Measurements from ENCODE around the gene CHL1.

Gene CHL1

DNA sequence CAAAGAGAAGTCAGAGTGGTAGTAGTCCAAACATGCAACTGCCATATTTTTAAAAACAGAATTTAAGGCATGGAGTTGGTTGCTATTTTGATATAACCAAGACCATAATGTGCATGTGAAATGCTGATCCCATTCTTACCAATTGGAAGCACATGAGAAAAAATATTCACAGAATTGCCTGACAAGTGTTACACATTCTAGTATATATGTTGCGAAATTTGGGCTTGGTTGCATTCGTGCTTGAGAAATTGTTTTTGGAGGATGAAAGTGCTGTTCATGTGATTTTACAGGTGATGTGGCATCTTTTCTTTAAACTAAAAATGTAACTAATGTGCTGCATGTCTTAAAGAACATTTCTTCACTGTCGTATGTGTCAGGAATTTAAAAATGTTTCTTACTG is 199.7 kb downstream of the CHL1 start:
- Histone ChIP-seq H3K36me3 (ENCODE audit: insufficient read depth, low read length) (no peaks in the 10 kb centered on the region), H3K9me3 (ENCODE audit: control insufficient read depth, insufficient read depth, low read length) (no peaks in the 10 kb centered on the region), H3K9ac (ENCODE audit: low read depth, low read length) (no peak overlapping the region), H3K4me1 (ENCODE audit: insufficient read depth, low read length) (no peaks in the 10 kb centered on the region)

DNA sequence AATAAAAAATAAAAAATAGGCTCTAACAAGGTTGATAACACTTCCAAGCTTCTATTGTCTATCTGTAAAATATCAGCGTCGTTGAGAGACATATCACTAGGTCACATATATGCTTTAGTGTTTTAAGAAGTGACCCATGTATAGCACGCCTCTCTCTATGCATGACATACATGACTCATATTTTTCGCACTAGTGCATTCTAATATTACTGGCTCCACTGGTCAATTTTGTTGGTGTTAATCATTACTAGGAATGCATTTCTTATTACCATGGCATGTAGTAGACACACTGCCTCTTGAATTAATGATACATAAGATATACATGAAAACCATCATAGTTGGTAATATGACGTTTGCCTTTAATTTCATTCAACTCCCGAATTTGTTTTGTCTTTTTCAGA is 203.1 kb downstream of the CHL1 start:
- no peaks in the 10 kb centered on the region for H3K36me3 ChIP-seq (ENCODE audit: insufficient read depth, low read length)
- H3K9me3 ChIP-seq (ENCODE audit: control insufficient read depth, insufficient read depth, low read length), result no peaks in the 10 kb centered on the region
- H3K4me1 ChIP-seq (ENCODE audit: insufficient read depth, low read length), result no peaks in the 10 kb centered on the region
- no peak overlapping the region for H3K9ac ChIP-seq (ENCODE audit: low read depth, low read length)

DNA sequence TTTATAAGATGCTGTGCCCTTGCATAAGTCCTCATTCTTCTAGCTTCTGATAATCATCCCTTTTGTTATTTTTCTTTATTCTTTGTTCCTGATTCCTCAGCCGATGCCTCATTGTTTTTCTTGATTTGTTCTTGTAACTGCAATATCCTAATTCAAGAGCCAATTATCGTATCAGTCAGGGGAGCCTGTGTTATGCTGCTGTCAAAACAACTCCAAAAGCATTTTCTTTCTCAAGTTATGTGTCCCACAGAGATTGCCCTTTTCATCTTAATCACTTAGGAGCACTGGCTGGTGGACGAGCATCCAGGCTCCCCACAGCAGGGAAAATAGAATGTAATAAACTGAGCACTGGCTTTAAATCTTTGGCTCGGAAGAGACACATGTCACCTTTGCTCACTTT is 207.3 kb downstream of the CHL1 start:
- no peaks in the 10 kb centered on the region for H3K9me3 ChIP-seq (ENCODE audit: control insufficient read depth, insufficient read depth, low read length)
- no peaks in the 10 kb centered on the region for H3K4me1 ChIP-seq (ENCODE audit: insufficient read depth, low read length)
- no peak overlapping the region for H3K9ac ChIP-seq (ENCODE audit: low read depth, low read length)
- H3K36me3 ChIP-seq (ENCODE audit: insufficient read depth, low read length), result no peaks in the 10 kb centered on the region

GRCh38 chr3:409011-409410 is 212.4 kb downstream of the CHL1 start:
- Histone ChIP-seq H3K36me3 (ENCODE audit: insufficient read depth, low read length) (no peaks in the 10 kb centered on the region), H3K9me3 (ENCODE audit: control insufficient read depth, insufficient read depth, low read length) (no peaks in the 10 kb centered on the region)

DNA sequence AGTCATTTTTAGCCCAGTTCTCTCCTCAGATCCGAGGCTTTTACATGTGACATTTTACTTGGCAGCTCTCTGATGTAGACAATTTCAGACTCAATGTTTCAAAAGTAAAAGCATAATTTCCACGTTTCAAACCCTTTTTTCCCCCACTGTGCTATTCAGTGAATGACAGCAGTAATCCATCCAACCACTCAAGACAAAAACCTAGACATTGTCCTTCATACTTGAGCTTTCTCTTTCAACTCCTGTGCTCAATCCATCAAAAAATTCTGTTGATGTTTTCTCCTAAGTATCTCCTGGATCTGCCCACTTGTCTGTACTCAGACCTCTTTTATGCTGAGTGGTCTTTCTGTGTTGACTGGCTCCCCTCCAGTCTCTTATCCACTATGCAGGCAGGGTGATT is 214.7 kb downstream of the CHL1 start:
- Histone ChIP-seq H3K9me3 (ENCODE audit: control insufficient read depth, insufficient read depth, low read length) (no peaks in the 10 kb centered on the region), H3K4me1 (ENCODE audit: insufficient read depth, low read length) (no peaks in the 10 kb centered on the region), H3K36me3 (ENCODE audit: insufficient read depth, low read length) (no peaks in the 10 kb centered on the region), H3K9ac (ENCODE audit: low read depth, low read length) (no peak overlapping the region)

More at GRCh38 chr3:409011-409410, 212.4 kb downstream of the CHL1 start:
- Histone ChIP-seq H3K9ac (ENCODE audit: low read depth, low read length) (no peak overlapping the region), H3K4me1 (ENCODE audit: insufficient read depth, low read length) (no peaks in the 10 kb centered on the region)

DNA sequence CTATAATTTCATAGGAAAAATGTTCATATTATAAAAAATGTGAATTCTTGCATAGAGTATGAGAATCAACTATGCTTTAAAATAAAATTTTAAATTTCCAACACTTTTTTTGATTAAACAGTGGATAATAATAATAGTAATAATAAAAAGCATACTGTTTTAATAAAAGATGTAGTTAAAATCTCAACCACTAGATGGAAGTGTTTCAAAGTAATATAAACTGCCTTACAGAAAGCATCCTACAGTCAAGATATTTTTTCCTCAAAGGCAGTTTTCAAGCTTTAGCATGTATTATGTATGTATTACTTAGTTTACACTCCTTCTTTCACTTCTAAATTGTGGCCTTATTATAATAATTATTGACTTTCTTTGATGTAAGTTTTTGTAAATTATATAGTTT is 217.5 kb downstream of the CHL1 start:
- H3K36me3 ChIP-seq (ENCODE audit: insufficient read depth, low read length), result no peaks in the 10 kb centered on the region

DNA sequence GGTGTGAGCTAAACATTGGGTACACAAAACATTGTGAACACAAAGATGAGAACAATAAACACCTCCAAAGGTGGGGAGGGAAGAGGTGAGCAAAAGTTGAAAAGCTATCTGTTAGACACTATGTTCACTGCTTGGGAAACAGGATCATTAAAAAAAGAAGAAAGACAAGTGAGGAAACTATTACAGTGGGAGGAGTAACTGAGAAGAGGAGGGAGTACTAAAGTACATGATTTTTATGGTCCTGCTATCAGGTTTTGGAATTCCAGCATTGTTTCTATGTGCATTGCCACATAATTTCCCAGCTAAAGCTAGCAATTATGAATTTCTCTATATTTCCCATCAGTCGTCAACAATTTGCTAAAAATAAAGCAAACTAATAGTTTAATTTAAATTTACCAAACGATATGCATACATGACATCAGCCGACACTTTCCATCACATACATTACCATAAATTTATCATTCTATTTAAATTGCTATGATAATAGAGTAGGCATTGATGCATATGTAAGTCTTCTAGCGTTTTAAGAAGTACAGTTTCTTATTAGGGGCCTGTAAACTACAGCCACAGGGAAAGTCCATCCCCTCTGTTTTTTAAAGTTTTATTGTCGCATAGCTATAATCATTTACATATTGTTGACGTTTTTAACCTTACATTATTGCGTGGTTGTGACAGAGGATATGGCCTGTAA is 221.8 kb downstream of the CHL1 start:
- H3K4me1 ChIP-seq (ENCODE audit: insufficient read depth, low read length), result no peaks in the 10 kb centered on the region
- H3K9me3 ChIP-seq (ENCODE audit: control insufficient read depth, insufficient read depth, low read length), result no peaks in the 10 kb centered on the region
- no peak overlapping the region for H3K9ac ChIP-seq (ENCODE audit: low read depth, low read length)
- no peaks in the 10 kb centered on the region for H3K36me3 ChIP-seq (ENCODE audit: insufficient read depth, low read length)

More for the DNA sequence above, 217.5 kb downstream of the CHL1 start:
- H3K9ac ChIP-seq (ENCODE audit: low read depth, low read length), result no peak overlapping the region
- no peaks in the 10 kb centered on the region for H3K4me1 ChIP-seq (ENCODE audit: insufficient read depth, low read length)
- no peaks in the 10 kb centered on the region for H3K9me3 ChIP-seq (ENCODE audit: control insufficient read depth, insufficient read depth, low read length)

- no peak overlapping the region for H3K9ac ChIP-seq (ENCODE audit: low read depth, low read length)
- H3K36me3 ChIP-seq (ENCODE audit: insufficient read depth, low read length), result no peaks in the 10 kb centered on the region
- H3K4me1 ChIP-seq (ENCODE audit: insufficient read depth, low read length), result no peaks in the 10 kb centered on the region
- H3K9me3 ChIP-seq (ENCODE audit: control insufficient read depth, insufficient read depth, low read length), result no peaks in the 10 kb centered on the region
Measured at GRCh38 chr3:420584-420983, 224.0 kb downstream of the CHL1 start.

DNA sequence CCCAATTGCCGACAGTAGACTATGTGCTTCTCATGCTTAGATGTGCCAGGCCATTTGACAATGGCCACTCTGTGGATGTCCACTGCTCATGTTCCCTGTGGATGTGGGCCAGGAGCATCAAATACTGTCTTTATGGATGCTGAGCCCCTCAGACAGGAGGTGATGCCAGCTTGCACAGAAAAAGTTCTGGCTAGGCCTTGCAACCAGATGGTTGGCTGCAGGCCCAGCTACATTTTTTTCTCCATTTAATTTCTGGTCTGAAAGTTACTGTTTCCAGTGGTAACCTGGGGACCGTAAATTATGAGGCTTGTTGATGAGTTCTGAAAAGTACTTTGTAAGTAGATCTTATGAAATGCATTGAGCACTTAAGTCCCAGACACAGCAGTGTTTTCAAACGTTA is 228.5 kb downstream of the CHL1 start:
- Histone ChIP-seq H3K9ac (ENCODE audit: low read depth, low read length) (no peak overlapping the region), H3K36me3 (ENCODE audit: insufficient read depth, low read length) (no peaks in the 10 kb centered on the region)

GRCh38 chr3:426072-426471 is 229.5 kb downstream of the CHL1 start:
- no peak overlapping the region for H3K9ac ChIP-seq (ENCODE audit: low read depth, low read length)
- H3K4me1 ChIP-seq (ENCODE audit: insufficient read depth, low read length), result no peaks in the 10 kb centered on the region
- no peaks in the 10 kb centered on the region for H3K36me3 ChIP-seq (ENCODE audit: insufficient read depth, low read length)
- H3K9me3 ChIP-seq (ENCODE audit: control insufficient read depth, insufficient read depth, low read length), result no peaks in the 10 kb centered on the region

More for the DNA sequence above, 228.5 kb downstream of the CHL1 start:
- no peaks in the 10 kb centered on the region for H3K9me3 ChIP-seq (ENCODE audit: control insufficient read depth, insufficient read depth, low read length)
- H3K4me1 ChIP-seq (ENCODE audit: insufficient read depth, low read length), result no peaks in the 10 kb centered on the region

- Histone ChIP-seq H3K4me1 (ENCODE audit: insufficient read depth, low read length) (no peaks in the 10 kb centered on the region), H3K9me3 (ENCODE audit: control insufficient read depth, insufficient read depth, low read length) (no peaks in the 10 kb centered on the region), H3K9ac (ENCODE audit: low read depth, low read length) (no peak overlapping the region), H3K36me3 (ENCODE audit: insufficient read depth, low read length) (no peaks in the 10 kb centered on the region)
Measured at GRCh38 chr3:427128-427527, 230.6 kb downstream of the CHL1 start.

GRCh38 chr3:430186-430585 is 233.6 kb downstream of the CHL1 start:
- Histone ChIP-seq H3K4me1 (ENCODE audit: insufficient read depth, low read length) (no peaks in the 10 kb centered on the region; the same call in 1 of the 2 replicates), H3K9ac (ENCODE audit: low read depth, low read length) (no peak overlapping the region), H3K36me3 (ENCODE audit: insufficient read depth, low read length) (no peaks in the 10 kb centered on the region), H3K9me3 (ENCODE audit: control insufficient read depth, insufficient read depth, low read length) (no peaks in the 10 kb centered on the region)

DNA sequence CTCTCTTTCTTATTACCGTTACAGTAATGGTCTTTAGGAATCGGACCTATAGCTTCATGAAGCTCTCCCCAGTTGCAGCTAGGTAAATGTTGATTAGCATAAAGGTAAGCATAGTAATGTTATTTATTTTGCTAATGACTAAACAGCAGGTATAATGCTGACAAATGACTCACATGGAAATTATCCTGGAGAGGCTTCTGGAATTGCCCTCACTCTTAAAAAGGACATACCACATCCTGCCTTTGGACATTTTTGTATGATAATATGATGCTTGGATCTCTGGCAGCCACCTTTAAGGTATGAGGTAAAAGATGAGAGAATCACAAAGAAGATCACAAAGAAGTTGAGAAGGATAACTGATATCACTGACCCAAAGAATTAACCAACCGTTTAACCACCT is 238.6 kb downstream of the CHL1 start:
- Histone ChIP-seq H3K4me1 (ENCODE audit: insufficient read depth, low read length) (no peaks in the 10 kb centered on the region; the same call in 1 of the 2 replicates), H3K9ac (ENCODE audit: low read depth, low read length) (no peak overlapping the region), H3K36me3 (ENCODE audit: insufficient read depth, low read length) (no peaks in the 10 kb centered on the region), H3K9me3 (ENCODE audit: control insufficient read depth, insufficient read depth, low read length) (no peaks in the 10 kb centered on the region)

DNA sequence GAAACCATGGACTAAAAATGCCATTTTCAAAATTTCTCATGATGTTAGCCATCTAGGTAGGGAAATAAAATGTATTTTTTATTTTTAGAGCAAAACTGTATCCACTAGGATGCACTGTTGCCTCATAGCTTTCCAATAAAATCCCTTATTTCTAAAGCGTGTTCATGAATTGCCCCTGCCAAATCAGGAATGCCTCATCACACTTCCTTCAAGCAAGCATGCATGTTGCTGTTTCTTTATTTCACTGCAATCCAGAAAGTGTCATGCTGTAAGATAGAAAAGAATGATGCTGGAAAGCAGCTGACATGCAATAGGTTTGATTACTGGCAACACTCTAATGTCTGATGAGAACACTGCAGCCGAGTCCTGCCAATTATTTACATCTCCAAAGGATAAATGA is 239.5 kb downstream of the CHL1 start:
- Histone ChIP-seq H3K4me1 (ENCODE audit: insufficient read depth, low read length) (no peaks in the 10 kb centered on the region; the same call in 1 of the 2 replicates), H3K9ac (ENCODE audit: low read depth, low read length) (no peak overlapping the region), H3K9me3 (ENCODE audit: control insufficient read depth, insufficient read depth, low read length) (no peaks in the 10 kb centered on the region), H3K36me3 (ENCODE audit: insufficient read depth, low read length) (no peaks in the 10 kb centered on the region)

GRCh38 chr3:440826-441225 is 244.3 kb downstream of the CHL1 start:
- Histone ChIP-seq H3K36me3 (ENCODE audit: insufficient read depth, low read length) (no peaks in the 10 kb centered on the region), H3K9me3 (ENCODE audit: control insufficient read depth, insufficient read depth, low read length) (no peaks in the 10 kb centered on the region), H3K9ac (ENCODE audit: low read depth, low read length) (no peak overlapping the region), H3K4me1 (ENCODE audit: insufficient read depth, low read length) (no peaks in the 10 kb centered on the region)
